RWPE2 (cell line): ENCODE measurements around the gene PNMA6F.

Experiments used
- ATAC-seq: fragments of 200-7000 bp; cut with Tn5 transposase; 3 replicates; pipeline ENCODE4 v1.9.1; 2021; ENCODE audit warnings: low read depth
- DNase-seq: peaks from one replicate; pipeline ENCODE4 v3.0.0-alpha.2; 2020; ENCODE audit warnings: low spot score
- H3K27ac ChIP-seq: fragments of 450-650 bp; 2 replicates; pipeline ENCODE4 v1.5.1; 2017; ENCODE audit warnings: mild to moderate bottlenecking; ENCODE audit not compliant: poor library complexity, severe bottlenecking
- H3K27me3 ChIP-seq: fragments of 250-450 bp; sonication (Bioruptor Pico); 2 replicates; pipeline ENCODE4 v1.5.1; 2021; ENCODE audit warnings: mild to moderate bottlenecking, moderate library complexity; ENCODE audit not compliant: insufficient read depth, poor library complexity, severe bottlenecking
- H3K36me3 ChIP-seq: fragments of 250-450 bp; sonication (Bioruptor Pico); 2 replicates; pipeline ENCODE4 v1.5.1; 2020; ENCODE audit warnings: low read depth, mild to moderate bottlenecking, moderate library complexity
- H3K4me1 ChIP-seq: fragments of 250-450 bp; sonication (Bioruptor Pico); 2 replicates; pipeline ENCODE4 v1.5.1; 2021; ENCODE audit warnings: mild to moderate bottlenecking, moderate library complexity; ENCODE audit not compliant: insufficient read depth, poor library complexity, severe bottlenecking
- H3K4me3 ChIP-seq: fragments of 250-450 bp; sonication (Bioruptor Pico); 2 replicates; pipeline ENCODE4 v1.5.1; 2021; ENCODE audit warnings: mild to moderate bottlenecking, moderate library complexity; ENCODE audit not compliant: severe bottlenecking
- H3K9me3 ChIP-seq: fragments of 250-450 bp; sonication (Bioruptor Pico); 2 replicates; pipeline ENCODE4 v1.5.1; 2021; ENCODE audit warnings: mild to moderate bottlenecking, moderate library complexity; ENCODE audit not compliant: severe bottlenecking
- CTCF ChIP-seq: fragments of 450-650 bp; IDR thresholded peaks from one replicate; pipeline ENCODE4 v1.5.1; 2017; ENCODE audit warnings: mild to moderate bottlenecking, moderate library complexity; ENCODE audit not compliant: poor library complexity, severe bottlenecking

PNMA6F gene

GRCh38 chrX:153336988-153337387 is 15.4 kb upstream of the PNMA6F start:
- no peaks in the 10 kb centered on the region for H3K36me3 ChIP-seq
- H3K4me1 ChIP-seq = peaks cover 3% of the 10 kb centered on the region
- no peak overlapping the region for H3K4me3 ChIP-seq
- no peak overlapping the region for H3K27ac ChIP-seq
- no peaks in the 10 kb centered on the region for H3K9me3 ChIP-seq
- ATAC-seq (no peak), DNase-seq (no peak)
- no peaks in the 10 kb centered on the region for H3K27me3 ChIP-seq
- TF ChIP-seq CTCF = no peak

GRCh38 chrX:153336121-153336894 is 14.7 kb upstream of the PNMA6F start:
- Histone ChIP-seq H3K27me3 (no peaks in the 10 kb centered on the region), H3K27ac (no peak overlapping the region), H3K36me3 (no peaks in the 10 kb centered on the region), H3K4me3 (no peak overlapping the region), H3K9me3 (no peaks in the 10 kb centered on the region), H3K4me1 (peaks cover 3% of the 10 kb centered on the region)
- no peak for DNase-seq
- ATAC-seq = no peak
- no peak for TF ChIP-seq CTCF

- no peak overlapping the region for H3K27ac ChIP-seq
- H3K36me3 ChIP-seq = no peaks in the 10 kb centered on the region
- no peaks in the 10 kb centered on the region for H3K27me3 ChIP-seq
- TF ChIP-seq CTCF = no peak
- H3K4me1 ChIP-seq = peaks cover 3% of the 10 kb centered on the region
- peak overlapping the region; percentile 72 for H3K4me3 ChIP-seq
- DNase-seq (no peak), ATAC-seq (no peak)
- H3K9me3 ChIP-seq = no peaks in the 10 kb centered on the region
Measured at GRCh38 chrX:153334654-153335295, 13.2 kb upstream of the PNMA6F start.

- H3K4me1 ChIP-seq = peaks cover 3% of the 10 kb centered on the region
- H3K36me3 ChIP-seq = no peaks in the 10 kb centered on the region
- H3K4me3 ChIP-seq = peak within 1 kb of the TSS; percentile 72
- TF ChIP-seq CTCF = no peak
- no peaks in the 10 kb centered on the region for H3K9me3 ChIP-seq
- peak; percentile 93 for ATAC-seq
- DNase-seq = no peak
- no peak within 1 kb of the TSS for H3K27ac ChIP-seq
- H3K27me3 ChIP-seq = no peaks in the 10 kb centered on the region
Measured at GRCh38 chrX:153333821-153334653, 12.5 kb upstream of the PNMA6F start, which contains the start of gene ZNF275. ZNF275 (plus strand) TSS chrX:153334153; CDS start chrX:153336680, 2,527 bp downstream.
